ENCODE results near the gene AZIN2. TPM values are rescaled to one million over a fixed set of nuclear protein-coding genes. Genes with fewer than 3 reads are reported as not detected.
A peak's percentile ranks its signal among the peaks of the same experiment; 100 is the strongest.

The AZIN2 gene
- total RNA-seq, 2 experiments from 2014 or later: 3.9 to 4.5 TPM

DNA sequence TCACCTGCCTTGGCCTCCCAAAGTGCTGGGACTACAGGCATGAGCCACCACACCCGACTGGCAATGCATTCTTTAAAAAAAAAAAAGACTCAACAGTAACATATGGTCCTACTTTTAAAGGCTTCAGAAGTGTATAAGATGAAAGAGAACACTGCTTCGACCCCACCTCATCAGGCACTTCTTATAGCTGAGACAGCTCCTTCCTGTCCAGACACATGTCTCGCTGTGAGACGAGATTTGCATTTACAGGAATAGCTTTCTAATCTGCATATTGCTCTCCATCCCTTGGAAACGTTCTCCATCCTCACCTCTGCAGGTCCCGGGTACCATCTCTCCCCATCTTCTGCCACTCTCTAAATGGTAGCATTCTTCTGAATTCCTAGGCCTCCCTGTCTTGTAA, 6.7 kb downstream of the AZIN2 start:
- POLR2A ChIA-PET: interaction anchor here (2.2 to 3.4 kb wide), 2 partner anchors 11 to 40 kb away, joined by 10 to 20 read pairs; no protein-coding TSS in a partner anchor
- no peaks in the 10 kb centered on the region for H3K36me3 Mint-ChIP-seq (ENCODE audit: low read depth)
- CTCF ChIA-PET: interaction anchor here (0.7 to 5.4 kb wide), 6 partner anchors 9 to 216 kb away, joined by 3 to 40 read pairs (median 21); no protein-coding TSS in a partner anchor
- H3K9me3 Mint-ChIP-seq: no peaks in the 10 kb centered on the region
- peaks cover 8% of the 10 kb centered on the region for H3K27me3 Mint-ChIP-seq
- H3K4me1 Mint-ChIP-seq: peaks cover 29% of the 10 kb centered on the region
- H3K4me3 Mint-ChIP-seq: no peak overlapping the region
- H3K27ac Mint-ChIP-seq: peak overlapping the region; percentile 61
- no peak for DNase-seq

- CTCF ChIA-PET: interaction anchor here (0.6 to 5.4 kb wide), 8 partner anchors 8 to 374 kb away, joined by 3 to 40 read pairs (median 11); no protein-coding TSS in a partner anchor
- H3K27me3 Mint-ChIP-seq: peaks cover 3% of the 10 kb centered on the region
- peaks cover 27% of the 10 kb centered on the region for H3K4me1 Mint-ChIP-seq
- no peaks in the 10 kb centered on the region for H3K9me3 Mint-ChIP-seq
- H3K36me3 Mint-ChIP-seq (ENCODE audit: low read depth): no peaks in the 10 kb centered on the region
- POLR2A ChIA-PET: interaction anchor here (1.1 to 3.4 kb wide), 3 partner anchors 8 to 39 kb away, joined by 5 to 20 read pairs (median 10); partner anchors contain the start of gene AZIN2
- peak overlapping the region; percentile 61 for H3K27ac Mint-ChIP-seq
- peak; percentile 33 for DNase-seq
- no peak overlapping the region for H3K4me3 Mint-ChIP-seq
Measured at GRCh38 chr1:33088119-33088906, 7.4 kb downstream of the AZIN2 start.

GRCh38 chr1:33089457-33089856, 8.5 kb downstream of the AZIN2 start:
- CTCF ChIA-PET: interaction anchor here (0.7 to 5.4 kb wide), 5 partner anchors 10 to 217 kb away, joined by 3 to 40 read pairs (median 18); no protein-coding TSS in a partner anchor
- no peak for DNase-seq
- no peak overlapping the region for H3K4me3 Mint-ChIP-seq
- POLR2A ChIA-PET: interaction anchor here (1.1 to 3.4 kb wide), 3 partner anchors 9 to 38 kb away, joined by 5 to 20 read pairs (median 10); partner anchors contain the start of gene AZIN2
- H3K27ac Mint-ChIP-seq: no peak overlapping the region
- no peaks in the 10 kb centered on the region for H3K27me3 Mint-ChIP-seq
- H3K36me3 Mint-ChIP-seq (ENCODE audit: low read depth): no peaks in the 10 kb centered on the region
- H3K9me3 Mint-ChIP-seq: no peaks in the 10 kb centered on the region
- H3K4me1 Mint-ChIP-seq: peaks cover 27% of the 10 kb centered on the region

DNA sequence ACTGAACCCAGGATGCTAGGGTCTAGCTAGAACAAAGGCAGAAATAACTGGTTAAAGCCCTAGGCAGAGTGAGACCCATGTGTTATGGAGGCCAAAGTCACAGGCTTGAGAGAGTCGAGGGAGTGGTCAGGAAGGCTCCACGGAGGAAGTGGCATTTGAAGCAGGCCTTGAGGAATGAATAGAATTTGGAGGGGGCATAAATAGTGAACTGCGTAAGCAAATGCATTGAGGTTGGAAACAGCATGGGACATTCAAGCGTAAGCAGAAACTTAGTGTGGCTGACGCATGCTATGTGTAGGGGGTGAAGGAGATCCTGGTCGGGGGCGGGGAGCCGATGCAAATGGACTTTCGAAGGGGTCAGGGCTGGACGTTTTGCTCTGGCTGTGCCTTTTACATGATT, 11.5 kb downstream of the AZIN2 start:
- H3K36me3 Mint-ChIP-seq (ENCODE audit: low read depth): no peaks in the 10 kb centered on the region
- CTCF ChIA-PET: interaction anchor here (0.7 to 10.2 kb wide), 3 partner anchors 34 to 380 kb away, joined by 3 to 94 read pairs (median 3); no protein-coding TSS in a partner anchor
- no peak overlapping the region for H3K4me3 Mint-ChIP-seq
- H3K27me3 Mint-ChIP-seq: no peaks in the 10 kb centered on the region
- no peak for DNase-seq
- H3K9me3 Mint-ChIP-seq: no peaks in the 10 kb centered on the region
- no peak overlapping the region for H3K27ac Mint-ChIP-seq
- POLR2A ChIA-PET: interaction anchor here (1.0 to 1.6 kb wide), 2 partner anchors 35 to 161 kb away, joined by 3 to 7 read pairs; no protein-coding TSS in a partner anchor
- H3K4me1 Mint-ChIP-seq: peaks cover 45% of the 10 kb centered on the region

DNA sequence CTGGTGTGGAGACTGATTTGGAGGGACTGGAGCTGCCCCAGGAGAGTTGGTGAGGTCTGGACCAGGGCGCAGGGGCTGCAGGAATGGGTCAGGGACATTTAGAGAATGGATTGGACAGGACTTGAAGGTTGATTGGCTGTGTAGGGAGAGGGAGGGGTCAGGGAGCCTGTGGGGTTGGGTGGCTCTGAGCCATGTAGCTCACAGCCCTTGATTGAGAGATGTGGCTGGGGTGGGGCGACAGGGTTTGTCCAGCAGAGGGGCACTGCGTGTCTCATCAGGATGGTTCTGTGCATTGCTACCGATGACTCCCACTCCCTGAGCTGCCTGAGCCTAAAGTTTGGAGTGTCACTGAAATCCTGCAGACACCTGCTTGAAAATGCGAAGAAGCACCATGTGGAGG, 12.1 kb downstream of the AZIN2 start:
- H3K27me3 Mint-ChIP-seq: no peaks in the 10 kb centered on the region
- DNase-seq: no peak
- H3K4me3 Mint-ChIP-seq: no peak overlapping the region
- no peak overlapping the region for H3K27ac Mint-ChIP-seq
- peaks cover 46% of the 10 kb centered on the region for H3K4me1 Mint-ChIP-seq
- peaks cover under 1% of the 10 kb centered on the region for H3K36me3 Mint-ChIP-seq (ENCODE audit: low read depth)
- CTCF ChIA-PET: interaction anchor here (0.7 to 10.2 kb wide), 3 partner anchors 34 to 381 kb away, joined by 3 to 94 read pairs (median 3); no protein-coding TSS in a partner anchor
- no peaks in the 10 kb centered on the region for H3K9me3 Mint-ChIP-seq
- POLR2A ChIA-PET: interaction anchor here (1.6 kb wide), 1 partner anchor 34 kb away, joined by 7 read pairs; no protein-coding TSS in a partner anchor

DNA sequence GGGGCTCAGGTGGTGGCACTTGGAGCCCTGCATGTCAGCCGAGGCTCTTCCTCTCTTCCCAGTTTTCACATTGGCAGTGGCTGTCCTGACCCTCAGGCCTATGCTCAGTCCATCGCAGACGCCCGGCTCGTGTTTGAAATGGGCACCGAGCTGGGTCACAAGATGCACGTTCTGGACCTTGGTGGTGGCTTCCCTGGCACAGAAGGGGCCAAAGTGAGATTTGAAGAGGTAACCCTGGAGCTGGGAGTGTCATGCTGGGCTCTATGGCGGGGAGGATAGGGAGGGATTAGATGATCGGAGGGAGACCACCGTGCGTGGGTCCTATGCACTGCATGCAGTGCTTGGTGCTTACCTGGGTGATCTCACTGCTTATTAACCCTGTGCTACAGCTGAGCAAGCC, 13.5 kb downstream of the AZIN2 start:
- Mint-ChIP-seq H3K4me3 (no peak overlapping the region), H3K9me3 (no peaks in the 10 kb centered on the region), H3K27me3 (no peaks in the 10 kb centered on the region), H3K4me1 (peaks cover 51% of the 10 kb centered on the region), H3K27ac (no peak overlapping the region), H3K36me3 (ENCODE audit: low read depth) (peaks cover 4% of the 10 kb centered on the region)
- no peak for DNase-seq
- CTCF ChIA-PET: interaction anchor here (0.6 to 10.2 kb wide), 7 partner anchors 11 to 370 kb away, joined by 3 to 94 read pairs (median 4); no protein-coding TSS in a partner anchor
- POLR2A ChIA-PET: interaction anchor here (2.5 kb wide), 1 partner anchor 33 kb away, joined by 11 read pairs; no protein-coding TSS in a partner anchor

DNA sequence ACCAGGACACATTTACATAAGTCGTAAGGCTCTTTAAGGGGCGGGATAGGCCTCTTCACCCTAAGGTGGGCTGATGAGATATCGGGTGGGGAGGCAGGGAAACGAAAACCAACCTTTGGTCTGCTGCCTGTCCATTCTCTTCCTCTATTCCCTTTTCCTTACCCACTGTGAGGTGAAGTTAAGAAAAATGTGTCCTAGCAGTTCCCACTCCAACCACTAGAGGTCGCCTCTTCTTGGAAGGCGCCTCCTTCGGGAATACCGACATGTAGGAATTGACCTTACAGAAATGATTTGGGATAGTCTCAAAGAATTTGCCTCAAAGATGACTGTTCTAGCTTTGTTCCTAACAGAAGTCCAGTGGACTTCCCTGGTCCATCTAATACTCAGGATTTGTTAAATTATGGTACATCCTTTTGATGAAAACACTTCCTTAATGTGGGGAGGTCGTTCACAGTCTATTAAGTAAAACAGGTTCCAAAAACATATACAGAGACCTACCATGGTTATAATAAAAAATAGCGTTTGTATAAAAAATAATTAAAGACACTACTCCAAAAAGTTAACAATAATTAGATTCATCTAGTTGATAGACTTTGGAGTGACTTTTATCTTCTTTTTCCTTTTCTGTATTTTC, 14.1 kb downstream of the AZIN2 start:
- no peak for DNase-seq
- ChIA-PET POLR2A (interaction anchor here (1.3 to 2.5 kb wide), 2 partner anchors 31 to 32 kb away, joined by 3 to 11 read pairs; no protein-coding TSS in a partner anchor), CTCF (interaction anchor here (0.6 to 10.2 kb wide), 14 partner anchors 8 to 219 kb away, joined by 3 to 94 read pairs (median 4); partner anchors contain the start of gene AZIN2)
- Mint-ChIP-seq H3K36me3 (ENCODE audit: low read depth) (peaks cover 4% of the 10 kb centered on the region), H3K27me3 (no peaks in the 10 kb centered on the region), H3K4me1 (peaks cover 55% of the 10 kb centered on the region), H3K27ac (no peak overlapping the region), H3K9me3 (no peaks in the 10 kb centered on the region), H3K4me3 (no peak overlapping the region)

DNA sequence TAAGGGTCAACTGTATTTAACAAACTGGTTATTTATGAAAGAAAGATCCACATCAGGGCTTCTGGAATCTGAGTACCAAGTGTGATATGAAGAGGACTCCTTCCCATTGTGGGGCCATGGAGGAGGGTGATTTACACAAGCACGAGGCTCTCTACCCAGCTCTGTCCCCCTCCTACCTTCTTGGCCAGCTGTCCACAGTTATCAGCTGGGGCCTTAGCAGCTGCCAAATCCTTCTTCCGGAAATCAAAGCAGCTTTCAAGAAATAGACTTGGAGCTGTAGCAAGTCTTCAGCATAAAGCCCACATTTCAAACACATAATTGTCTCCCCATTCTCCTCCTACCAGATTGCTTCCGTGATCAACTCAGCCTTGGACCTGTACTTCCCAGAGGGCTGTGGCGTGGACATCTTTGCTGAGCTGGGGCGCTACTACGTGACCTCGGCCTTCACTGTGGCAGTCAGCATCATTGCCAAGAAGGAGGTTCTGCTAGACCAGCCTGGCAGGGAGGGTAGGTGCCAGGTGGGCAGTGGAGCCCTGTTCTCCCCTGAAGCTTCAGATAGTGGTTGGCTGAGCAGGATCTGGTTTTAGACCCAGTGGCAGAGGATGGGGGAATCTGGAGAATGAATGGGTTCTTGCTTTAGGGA, 15.5 kb downstream of the AZIN2 start:
- ChIA-PET POLR2A (interaction anchor here (1.3 to 2.5 kb wide), 3 partner anchors 29 to 85 kb away, joined by 3 to 11 read pairs (median 6); partner anchors contain the start of gene TRIM62), CTCF (interaction anchor here (0.8 to 10.2 kb wide), 12 partner anchors 10 to 220 kb away, joined by 3 to 94 read pairs (median 4); partner anchors contain the start of gene AZIN2)
- no peak for DNase-seq
- Mint-ChIP-seq H3K4me1 (peaks cover 68% of the 10 kb centered on the region), H3K27me3 (no peaks in the 10 kb centered on the region), H3K9me3 (no peaks in the 10 kb centered on the region), H3K27ac (peak overlapping the region; percentile 42), H3K36me3 (ENCODE audit: low read depth) (peaks cover 4% of the 10 kb centered on the region), H3K4me3 (no peak overlapping the region)

- peaks cover 68% of the 10 kb centered on the region for H3K4me1 Mint-ChIP-seq
- H3K27ac Mint-ChIP-seq: peak overlapping the region; percentile 98
- H3K4me3 Mint-ChIP-seq: no peak overlapping the region
- no peaks in the 10 kb centered on the region for H3K27me3 Mint-ChIP-seq
- no peaks in the 10 kb centered on the region for H3K9me3 Mint-ChIP-seq
- ChIA-PET CTCF (interaction anchor here (1.7 to 10.2 kb wide), 4 partner anchors 10 to 51 kb away, joined by 3 to 94 read pairs (median 18); partner anchors contain the start of gene AZIN2), POLR2A (interaction anchor here (1.7 to 2.5 kb wide), 2 partner anchors 30 to 84 kb away, joined by 6 to 11 read pairs; partner anchors contain the start of gene TRIM62)
- no peak for DNase-seq
- peaks cover 4% of the 10 kb centered on the region for H3K36me3 Mint-ChIP-seq (ENCODE audit: low read depth)
Measured at GRCh38 chr1:33097137-33097611, 16.2 kb downstream of the AZIN2 start.

DNA sequence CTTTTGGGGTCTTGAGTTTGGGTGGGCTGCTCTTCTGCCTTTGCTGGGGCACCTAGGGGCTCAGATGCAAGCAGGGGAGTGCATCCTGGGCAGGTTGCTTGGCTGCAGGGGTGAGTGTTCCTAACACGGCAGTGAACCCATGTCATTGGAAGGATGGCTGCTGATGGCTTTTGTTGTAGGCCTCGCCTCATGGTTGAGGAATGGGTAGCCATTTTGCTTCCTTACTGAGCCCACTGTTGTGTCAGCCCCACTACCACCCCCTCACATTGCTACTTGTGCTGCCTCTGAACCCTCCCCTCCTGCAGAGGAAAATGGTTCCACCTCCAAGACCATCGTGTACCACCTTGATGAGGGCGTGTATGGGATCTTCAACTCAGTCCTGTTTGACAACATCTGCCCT, 16.8 kb downstream of the AZIN2 start:
- Mint-ChIP-seq H3K9me3 (no peaks in the 10 kb centered on the region), H3K4me3 (no peak overlapping the region), H3K27ac (peak overlapping the region; percentile 98), H3K4me1 (peaks cover 67% of the 10 kb centered on the region), H3K36me3 (ENCODE audit: low read depth) (peaks cover 4% of the 10 kb centered on the region), H3K27me3 (no peaks in the 10 kb centered on the region)
- ChIA-PET CTCF (interaction anchor here (1.4 to 10.2 kb wide), 4 partner anchors 9 to 373 kb away, joined by 3 to 94 read pairs (median 20); no protein-coding TSS in a partner anchor), POLR2A (interaction anchor here (0.8 to 3.4 kb wide), 7 partner anchors 9 to 280 kb away, joined by 3 to 58 read pairs (median 5); partner anchors contain the start of genes S100PBP and TRIM62)
- DNase-seq: no peak

- peaks cover 67% of the 10 kb centered on the region for H3K4me1 Mint-ChIP-seq
- POLR2A ChIA-PET: interaction anchor here (0.8 to 3.4 kb wide), 7 partner anchors 10 to 280 kb away, joined by 3 to 58 read pairs (median 5); partner anchors contain the start of genes S100PBP and TRIM62
- H3K9me3 Mint-ChIP-seq: no peaks in the 10 kb centered on the region
Measured at GRCh38 chr1:33098371-33098770, 17.4 kb downstream of the AZIN2 start.

More at GRCh38 chr1:33098371-33098770, 17.4 kb downstream of the AZIN2 start:
- CTCF ChIA-PET: interaction anchor here (1.4 to 10.2 kb wide), 4 partner anchors 9 to 373 kb away, joined by 3 to 94 read pairs (median 20); no protein-coding TSS in a partner anchor
- Mint-ChIP-seq H3K27me3 (no peaks in the 10 kb centered on the region), H3K27ac (peak overlapping the region; percentile 98), H3K36me3 (ENCODE audit: low read depth) (peaks cover 7% of the 10 kb centered on the region), H3K4me3 (peak overlapping the region; percentile 62)
- DNase-seq: no peak
